GM18511 (cell line): ENCODE measurements around the gene MS4A12.
A peak's percentile ranks its signal among the peaks of the same experiment; 100 is the strongest.
"Not testable (repeated sequence)": the region's sequence is repeated elsewhere in the genome, so short reads cannot be mapped to it uniquely, and the experiment has no call there.

Experiments
- ATAC-seq: cut with Tn5 transposase; IDR thresholded peaks from one replicate; pipeline ENCODE4 v1.9.1; 2021; ENCODE audit warnings: mild to moderate bottlenecking, moderate library complexity; ENCODE audit not compliant: unreplicated experiment

Gene MS4A12, protein sequence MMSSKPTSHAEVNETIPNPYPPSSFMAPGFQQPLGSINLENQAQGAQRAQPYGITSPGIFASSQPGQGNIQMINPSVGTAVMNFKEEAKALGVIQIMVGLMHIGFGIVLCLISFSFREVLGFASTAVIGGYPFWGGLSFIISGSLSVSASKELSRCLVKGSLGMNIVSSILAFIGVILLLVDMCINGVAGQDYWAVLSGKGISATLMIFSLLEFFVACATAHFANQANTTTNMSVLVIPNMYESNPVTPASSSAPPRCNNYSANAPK

GRCh38 chr11:60492488-60493009, at the start of gene MS4A12:
Gene MS4A12 (plus strand): TSS chr11:60492778. CDS start chr11:60497319, 4,541 bp downstream.
- no peak for ATAC-seq

GRCh38 chr11:60447070-60447469, 45.5 kb upstream of the MS4A12 start:
- ATAC-seq = no peak

GRCh38 chr11:60447846-60448245, 44.7 kb upstream of the MS4A12 start:
- ATAC-seq = no peak

- ATAC-seq = not testable (repeated sequence)
Measured at GRCh38 chr11:60451185-60451584, 41.4 kb upstream of the MS4A12 start.

DNA sequence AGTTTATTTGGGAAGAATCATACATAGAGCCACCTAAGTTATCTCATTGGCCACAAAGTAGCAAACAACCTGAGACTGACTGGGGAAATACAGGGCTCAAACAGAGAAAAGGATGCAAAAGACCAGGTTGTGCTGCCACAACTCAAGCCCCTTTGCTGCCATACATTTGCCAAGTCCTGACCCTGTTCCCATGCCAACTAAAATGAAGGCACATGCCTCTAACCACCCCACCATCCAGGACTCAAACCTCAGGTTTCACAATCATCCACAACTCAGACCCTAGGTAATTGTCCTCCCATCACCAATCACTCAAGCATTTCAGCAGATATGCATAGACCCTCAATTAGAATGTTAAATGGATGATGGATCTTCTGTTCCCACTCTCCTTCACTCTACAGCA, 38.4 kb upstream of the MS4A12 start:
- no peak for ATAC-seq

DNA sequence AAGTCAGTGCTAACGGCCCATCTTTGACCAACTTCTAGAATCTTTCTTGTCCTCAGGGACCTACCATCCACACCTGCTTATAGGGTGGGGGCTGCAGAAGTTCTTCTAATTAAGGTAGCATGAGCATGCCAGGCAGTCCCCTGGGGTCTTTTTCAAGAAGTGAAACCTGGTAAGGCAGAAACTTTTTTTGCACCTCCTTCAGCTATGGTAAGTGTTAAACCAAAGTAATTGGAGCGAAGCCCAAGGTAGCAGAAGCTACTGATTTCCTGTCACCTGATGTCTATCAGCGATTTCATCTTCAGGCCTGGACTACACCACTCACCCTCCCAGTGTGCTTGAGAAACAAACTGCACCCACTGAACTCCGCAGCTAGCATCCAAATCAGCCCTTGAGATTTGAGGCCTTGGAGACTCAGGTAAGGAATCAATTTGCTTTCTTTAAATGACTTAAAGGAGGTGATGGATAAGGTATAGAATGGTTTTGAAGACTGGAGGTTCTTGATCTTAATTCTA, 37.0 kb upstream of the MS4A12 start, which contains the start of gene MS4A1:
TSS of gene MS4A1 (plus strand) at position 317 of the 512 bp plus-strand sequence. CDS start 6,528 bp downstream, outside the sequence.
- ATAC-seq = peak; percentile 91

DNA sequence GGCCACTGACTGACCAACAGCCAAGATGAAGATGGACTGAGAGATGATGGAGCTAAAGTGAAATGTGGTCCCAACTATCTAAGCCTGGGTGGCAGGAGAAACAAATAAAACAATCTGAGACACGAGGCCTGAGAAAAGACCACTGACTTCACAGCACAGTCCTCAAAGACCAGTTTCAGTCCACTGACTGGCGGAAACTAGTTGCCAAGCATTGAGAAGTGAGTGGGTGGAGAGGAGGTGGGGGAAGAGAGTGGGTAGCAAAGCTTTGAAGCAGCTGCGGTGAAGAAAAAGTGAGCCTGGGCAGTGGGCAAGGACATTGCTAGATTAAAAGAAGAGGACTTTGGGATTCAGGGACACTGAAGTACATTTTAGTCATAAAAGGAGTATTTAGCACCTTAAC, 35.0 kb upstream of the MS4A12 start:
- ATAC-seq = peak; percentile 44

DNA sequence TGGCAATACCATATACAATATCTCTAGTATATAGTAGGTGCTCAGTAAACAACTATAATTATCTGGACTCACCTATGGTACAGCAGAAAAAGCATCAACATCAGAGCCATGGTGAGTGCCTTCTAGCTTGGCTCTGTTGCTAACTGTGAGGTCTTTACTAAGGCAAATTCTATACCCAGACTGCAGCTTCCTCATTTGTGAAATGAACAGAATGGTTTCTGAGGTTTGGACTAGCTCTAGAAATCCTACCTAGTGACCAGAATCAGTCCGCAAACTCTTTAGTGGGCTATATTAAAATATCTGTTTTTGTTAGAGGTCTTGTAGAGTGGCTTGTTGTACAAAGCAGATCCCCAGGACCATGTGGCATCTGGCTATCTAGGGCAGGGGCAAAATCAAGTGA, 33.2 kb upstream of the MS4A12 start:
- ATAC-seq = no peak

DNA sequence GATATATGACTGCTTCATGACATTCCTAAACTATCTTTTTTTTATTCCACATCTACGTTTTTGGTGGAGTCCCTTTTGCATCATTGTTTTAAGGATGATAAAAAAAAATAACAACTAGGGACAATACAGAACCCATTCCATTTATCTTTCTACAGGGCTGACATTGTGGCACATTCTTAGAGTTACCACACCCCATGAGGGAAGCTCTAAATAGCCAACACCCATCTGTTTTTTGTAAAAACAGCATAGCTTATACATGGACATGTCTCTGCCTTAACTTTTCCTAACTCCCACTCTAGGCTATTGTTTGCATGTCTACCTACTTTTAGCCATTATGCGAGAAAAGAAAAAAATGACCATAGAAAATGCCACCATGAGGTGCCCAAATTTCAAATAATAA, 23.7 kb upstream of the MS4A12 start:
- no peak for ATAC-seq

DNA sequence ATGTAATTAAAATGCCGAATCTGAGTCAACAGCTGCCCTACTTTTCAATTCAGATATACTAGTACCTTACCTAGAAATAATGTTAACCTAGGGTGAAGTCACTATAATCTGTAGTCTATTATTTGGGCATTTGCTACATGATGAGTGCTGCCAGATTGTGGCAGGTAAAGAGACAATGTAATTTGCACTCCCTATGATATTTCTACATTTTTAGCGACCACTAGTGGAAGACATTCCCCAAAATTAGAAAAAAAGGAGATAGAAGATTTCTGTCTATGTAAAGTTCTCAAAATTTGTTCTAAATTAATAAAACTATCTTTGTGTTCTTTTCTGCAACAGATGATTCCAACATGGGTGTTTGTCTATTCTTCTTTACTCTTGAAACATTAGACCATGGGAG, 22.9 kb upstream of the MS4A12 start:
- ATAC-seq = no peak

GRCh38 chr11:60477035-60477445, 15.5 kb upstream of the MS4A12 start:
- ATAC-seq = peak; percentile 76

DNA sequence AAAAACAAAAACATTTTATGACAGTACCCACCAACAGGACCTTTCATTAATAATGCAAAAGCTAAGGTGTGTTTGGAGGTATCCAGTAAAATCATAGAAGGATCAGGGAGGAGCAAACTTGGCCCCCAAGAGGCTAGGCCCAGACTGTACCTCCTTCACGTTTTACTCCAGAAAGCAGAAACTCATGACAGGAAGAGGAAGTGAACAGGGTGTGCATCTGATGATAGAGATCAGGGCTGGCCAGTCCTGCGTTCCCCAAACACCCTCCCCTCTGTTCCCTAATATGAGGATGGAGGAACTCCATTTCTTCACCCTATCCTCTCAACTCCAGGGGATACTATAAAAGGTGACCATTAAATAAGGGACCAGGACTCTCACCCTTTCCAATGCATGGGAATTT, 10.2 kb upstream of the MS4A12 start:
- peak; percentile 42 for ATAC-seq

DNA sequence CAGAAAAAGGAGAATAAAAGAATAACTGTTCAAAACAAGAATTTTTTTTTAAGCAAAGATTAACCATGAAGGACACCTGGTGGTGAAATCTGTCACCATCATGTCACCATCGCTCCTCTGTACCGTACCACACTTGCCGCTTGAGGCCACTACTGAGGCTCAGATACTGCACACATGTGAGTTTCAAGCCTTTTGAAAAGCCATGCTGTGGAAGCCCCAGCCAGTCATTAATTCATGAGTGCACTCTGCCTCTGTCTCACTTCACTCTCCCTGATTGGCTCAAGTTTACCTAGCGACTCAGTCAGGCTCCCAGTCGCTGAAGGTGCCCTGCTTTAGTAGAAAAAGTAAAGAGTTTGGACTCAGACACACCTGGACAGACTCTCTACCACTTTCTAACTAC, 6.6 kb upstream of the MS4A12 start:
- peak; percentile 96 for ATAC-seq

- ATAC-seq = no peak
Measured at GRCh38 chr11:60493454-60493853, 876 bp downstream of the MS4A12 start.

- ATAC-seq = no peak
Measured at GRCh38 chr11:60498399-60498798, 5.8 kb downstream of the MS4A12 start.

DNA sequence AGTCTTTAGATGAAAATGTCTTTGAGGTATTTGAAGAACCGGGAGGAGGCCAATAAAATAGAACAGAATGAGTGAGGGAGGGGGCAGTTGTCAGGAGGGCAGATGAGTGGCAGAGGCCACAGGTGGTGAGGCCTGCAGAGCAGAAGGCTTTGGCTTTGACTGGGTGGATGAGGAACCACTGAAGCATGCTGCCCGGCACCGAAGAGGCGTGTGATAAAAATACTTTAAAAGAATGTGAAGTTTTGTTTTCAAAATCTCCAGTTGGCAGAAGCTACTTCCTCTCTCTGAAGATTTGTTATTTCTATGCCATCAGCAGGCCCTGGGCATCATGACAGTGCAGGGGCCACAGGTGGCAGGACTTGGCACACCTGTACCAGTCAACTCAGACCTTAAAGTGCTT, 6.3 kb downstream of the MS4A12 start:
- ATAC-seq = no peak

- no peak for ATAC-seq
Measured at GRCh38 chr11:60500276-60500910, 7.8 kb downstream of the MS4A12 start.

DNA sequence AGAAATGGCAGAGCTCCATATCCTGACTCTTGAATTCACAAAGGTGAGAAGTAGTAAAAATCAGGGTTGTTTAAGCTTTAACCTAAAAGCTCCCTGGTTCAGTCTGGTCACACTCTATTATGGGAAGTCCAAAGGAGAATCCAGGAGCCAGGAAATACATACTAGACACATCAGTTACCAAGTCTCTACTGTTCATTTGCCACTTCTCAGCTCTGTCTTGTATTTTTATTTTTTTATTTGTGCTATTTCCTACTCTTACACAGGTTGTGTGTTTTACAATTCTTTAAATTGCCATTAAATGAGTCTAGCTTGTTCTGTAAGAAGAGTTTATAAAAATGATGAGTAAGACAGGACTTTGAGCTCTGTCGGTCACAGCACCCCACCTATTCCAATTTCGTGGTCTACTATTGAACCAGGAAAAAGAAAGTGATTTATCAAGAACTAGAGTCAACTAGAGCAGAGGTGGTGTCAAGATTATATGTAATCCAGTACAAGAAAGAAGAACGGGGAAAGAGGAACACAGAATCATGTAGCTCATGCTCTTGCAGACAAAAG, 9.7 kb downstream of the MS4A12 start:
- ATAC-seq = no peak

GRCh38 chr11:60504219-60504905, 11.8 kb downstream of the MS4A12 start:
- no peak for ATAC-seq

GRCh38 chr11:60509609-60510008, 17.0 kb downstream of the MS4A12 start:
- not testable (repeated sequence) for ATAC-seq

GRCh38 chr11:60510209-60510608, 17.6 kb downstream of the MS4A12 start:
- ATAC-seq = not testable (repeated sequence)
